ENCODE data around the gene FARP1. TPM values are rescaled to one million over a fixed set of nuclear protein-coding genes. Genes with fewer than 3 reads are reported as not detected.
A peak's percentile ranks its signal among the peaks of the same experiment; 100 is the strongest.

FARP1 gene
- total RNA-seq, 2 donors from 2014 or later, result 0.76 to 0.87 TPM

DNA sequence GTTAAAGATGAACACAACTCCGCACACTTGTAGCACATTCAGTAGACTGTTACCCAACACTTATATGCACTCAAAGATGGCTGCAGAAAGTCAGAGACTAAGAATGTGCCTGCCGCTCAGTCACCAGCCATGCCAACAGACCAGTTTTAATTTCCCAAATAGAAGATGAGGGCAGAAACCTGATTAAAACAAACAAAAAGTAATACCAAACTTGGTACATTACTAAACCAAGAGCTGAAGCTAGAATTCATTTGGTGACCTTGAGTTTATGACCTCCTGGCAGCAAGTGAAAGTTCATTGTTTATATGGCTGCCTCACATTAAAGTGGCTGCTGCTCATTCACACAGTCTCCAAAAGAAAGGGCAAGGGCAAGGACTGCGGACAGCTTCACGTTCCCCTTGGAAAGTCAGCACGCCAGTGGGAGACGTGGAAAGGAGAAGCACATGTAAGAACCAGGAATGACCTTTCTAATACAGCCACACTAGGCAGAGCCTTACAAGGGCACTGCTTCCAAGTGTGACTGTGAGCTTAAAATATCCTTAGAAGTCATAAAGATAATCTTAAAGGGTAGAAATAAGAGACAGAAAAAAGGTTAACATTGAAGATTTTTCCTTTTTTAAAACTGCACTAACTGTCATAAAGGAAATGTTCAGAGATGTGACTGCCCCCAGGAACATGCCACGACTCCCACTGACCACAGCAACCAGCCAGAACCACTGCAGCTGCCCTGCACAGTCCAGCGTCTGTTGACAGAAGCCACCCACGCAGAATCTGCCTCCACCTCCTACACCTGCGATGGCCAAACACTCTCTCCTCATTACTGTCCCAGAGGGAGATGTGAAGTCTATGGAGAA lies 360.5 kb downstream of the FARP1 start:
- Mint-ChIP-seq H3K4me3 (peak overlapping the region; percentile 73), H3K27ac (peak overlapping the region; percentile 91), H3K36me3 (ENCODE audit: low read depth) (no peaks in the 10 kb centered on the region), H3K4me1 (peaks cover 59% of the 10 kb centered on the region), H3K27me3 (no peaks in the 10 kb centered on the region)
- DNase-seq (no peak), ATAC-seq (no peak)
- H3K9me3 ChIP-seq (ENCODE audit: control insufficient read depth, low read length, poor library complexity, severe bottlenecking), result no peaks in the 10 kb centered on the region

DNA sequence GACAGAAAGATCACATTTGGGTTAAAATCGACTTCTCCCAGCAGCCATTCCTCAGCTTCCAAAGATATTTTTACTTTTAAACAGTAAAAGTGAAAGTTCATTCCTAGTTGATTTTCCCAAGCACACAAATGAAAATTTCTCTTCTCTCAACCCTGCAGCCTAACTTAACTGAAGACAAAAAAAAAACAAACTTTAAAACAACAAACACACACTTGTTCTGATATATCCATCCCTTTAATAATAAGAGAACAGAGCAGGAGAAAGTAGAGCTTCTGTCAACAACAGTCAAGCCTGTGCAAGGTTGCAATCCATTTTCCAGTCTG lies 361.1 kb downstream of the FARP1 start:
- DNase-seq, result no peak
- ATAC-seq, result no peak
- Mint-ChIP-seq H3K36me3 (ENCODE audit: low read depth) (no peaks in the 10 kb centered on the region), H3K4me1 (peaks cover 63% of the 10 kb centered on the region), H3K4me3 (peak overlapping the region; percentile 73), H3K27me3 (no peaks in the 10 kb centered on the region), H3K27ac (peak overlapping the region; percentile 91)
- no peaks in the 10 kb centered on the region for H3K9me3 ChIP-seq (ENCODE audit: control insufficient read depth, low read length, poor library complexity, severe bottlenecking)

DNA sequence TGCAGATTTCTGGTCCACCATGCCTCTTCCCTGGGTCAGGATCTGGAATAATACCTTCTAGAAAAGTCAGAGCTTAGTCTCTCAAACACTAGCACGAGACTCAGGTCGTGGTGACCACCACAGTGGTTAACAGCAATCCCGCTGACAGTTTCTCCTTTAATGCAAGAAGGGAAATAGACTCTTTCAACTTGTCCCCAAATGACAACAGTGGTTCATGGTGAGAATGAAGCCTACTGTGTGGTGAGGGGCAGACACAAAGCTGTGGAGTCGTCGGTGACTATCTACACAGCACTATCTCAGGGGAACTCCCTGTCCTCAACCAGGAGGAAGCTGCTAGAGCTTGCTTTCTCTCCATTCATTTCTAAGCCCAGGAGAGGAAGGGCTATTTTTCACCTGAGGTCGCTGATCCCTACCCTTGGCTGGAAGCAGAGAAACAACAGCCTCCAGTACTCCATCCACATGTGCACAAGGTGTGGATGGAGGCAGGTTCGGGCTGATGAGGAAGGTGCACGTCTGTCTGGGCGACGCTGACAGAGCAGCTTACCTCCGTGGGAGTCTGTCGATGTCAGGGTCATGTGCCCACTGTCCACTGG lies 361.6 kb downstream of the FARP1 start:
- peak overlapping the region; percentile 91 for H3K27ac Mint-ChIP-seq
- DNase-seq (no peak), ATAC-seq (peak; percentile 84)
- H3K4me3 Mint-ChIP-seq, result peak overlapping the region; percentile 73
- H3K4me1 Mint-ChIP-seq, result peaks cover 65% of the 10 kb centered on the region
- no peaks in the 10 kb centered on the region for H3K9me3 ChIP-seq (ENCODE audit: control insufficient read depth, low read length, poor library complexity, severe bottlenecking)
- H3K27me3 Mint-ChIP-seq, result no peaks in the 10 kb centered on the region
- no peaks in the 10 kb centered on the region for H3K36me3 Mint-ChIP-seq (ENCODE audit: low read depth)

Other genes starting within 250 kb of the FARP1 start
- gene IPO5, start 189.4 kb upstream of the FARP1 start, total RNA-seq, result 10 to 100 TPM; 68.5 to 90.2 TPM
- not detected for gene RNF113B, start 34.2 kb downstream of the FARP1 start, total RNA-seq

Data from T-helper 17 cell (primary cell).